Measurements from ENCODE around the gene DGKB.

Gene DGKB

GRCh38 chr7:14841086-14841485, 61.5 kb downstream of the DGKB start:
- peak; percentile 11 for DNase-seq (ENCODE audit: low read depth)
- no peak overlapping the region for H3K4me3 ChIP-seq (ENCODE audit: low read depth, low read length)
- no peak for TF ChIP-seq CTCF (conservative IDR thresholded peaks at IDR 0.05; ENCODE audit: low read depth, low read length)

GRCh38 chr7:14839307-14839706, 63.2 kb downstream of the DGKB start:
- no peak overlapping the region for H3K4me3 ChIP-seq (ENCODE audit: low read depth, low read length)
- TF ChIP-seq CTCF (conservative IDR thresholded peaks at IDR 0.05; ENCODE audit: low read depth, low read length) = no peak
- DNase-seq (ENCODE audit: low read depth) = no peak

GRCh38 chr7:14837216-14837615, 65.3 kb downstream of the DGKB start:
- no peak for TF ChIP-seq CTCF (conservative IDR thresholded peaks at IDR 0.05; ENCODE audit: low read depth, low read length)
- no peak overlapping the region for H3K4me3 ChIP-seq (ENCODE audit: low read depth, low read length)
- no peak for DNase-seq (ENCODE audit: low read depth)

DNA sequence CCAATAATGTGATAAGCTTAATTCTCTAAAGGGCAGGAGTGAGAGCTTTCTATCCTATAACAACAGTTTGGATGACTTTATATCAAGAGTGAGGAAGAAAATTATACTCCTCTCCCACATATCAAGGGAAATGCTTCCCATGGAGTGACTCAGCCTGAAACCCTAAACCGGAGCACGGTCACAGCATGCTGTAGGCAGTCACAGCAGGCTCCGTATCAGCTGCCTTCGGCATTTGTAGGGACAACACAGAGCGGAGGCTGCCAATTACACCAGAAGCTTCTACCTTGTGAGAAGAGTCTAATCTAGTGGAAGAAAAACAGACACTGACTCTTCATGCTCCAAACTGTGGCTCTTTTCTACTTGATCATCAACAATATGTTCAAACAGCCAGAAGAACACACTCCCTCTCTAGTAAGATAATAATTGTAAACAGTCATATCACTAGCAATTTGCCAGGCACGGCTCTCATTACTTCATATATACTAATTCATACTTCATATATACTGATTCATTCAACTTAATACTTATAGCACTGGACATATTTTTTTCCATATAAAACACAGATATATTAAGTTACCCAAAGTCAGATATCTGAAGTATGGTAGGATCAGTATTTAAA, 65.9 kb downstream of the DGKB start:
- no peak for TF ChIP-seq CTCF (conservative IDR thresholded peaks at IDR 0.05; ENCODE audit: low read depth, low read length)
- peak overlapping the region; percentile 1 for H3K4me3 ChIP-seq (ENCODE audit: low read depth, low read length)
- peak; percentile 91 for DNase-seq (ENCODE audit: low read depth)

GRCh38 chr7:14836006-14836405, 66.5 kb downstream of the DGKB start:
- DNase-seq (ENCODE audit: low read depth) = peak; percentile 42
- no peak overlapping the region for H3K4me3 ChIP-seq (ENCODE audit: low read depth, low read length)
- no peak for TF ChIP-seq CTCF (conservative IDR thresholded peaks at IDR 0.05; ENCODE audit: low read depth, low read length)

- TF ChIP-seq CTCF (conservative IDR thresholded peaks at IDR 0.05; ENCODE audit: low read depth, low read length) = no peak
- H3K4me3 ChIP-seq (ENCODE audit: low read depth, low read length) = no peak overlapping the region
- DNase-seq (ENCODE audit: low read depth) = no peak
Observed at GRCh38 chr7:14835384-14835783, 67.2 kb downstream of the DGKB start.

DNA sequence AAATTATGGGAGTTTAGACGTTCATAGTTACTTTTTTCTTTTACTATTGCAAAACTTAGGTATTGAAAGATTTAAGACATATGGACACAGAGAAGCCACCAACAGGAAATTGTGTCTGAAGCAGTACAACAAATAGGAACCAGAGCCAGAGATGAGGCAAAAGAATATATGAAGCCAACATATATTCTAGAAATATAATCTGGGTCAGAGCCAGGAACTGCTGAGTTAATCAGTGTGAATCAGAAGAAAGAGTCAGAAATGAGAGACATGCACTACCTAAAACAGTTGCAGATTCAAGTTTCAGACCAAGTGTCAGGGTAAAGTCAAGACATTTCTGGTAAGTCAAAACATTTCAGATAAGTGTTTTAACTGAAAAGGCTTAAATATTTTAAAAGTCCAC, 67.7 kb downstream of the DGKB start:
- no peak overlapping the region for H3K4me3 ChIP-seq (ENCODE audit: low read depth, low read length)
- peak; percentile 69 for DNase-seq (ENCODE audit: low read depth)
- TF ChIP-seq CTCF (conservative IDR thresholded peaks at IDR 0.05; ENCODE audit: low read depth, low read length) = no peak
